Uterus (tissue), 2 donors: ENCODE data around the gene ZBTB20.

Source experiments
- CTCF ChIP-seq, 4 experiments: fragments of 200-600 bp in 2 of 4; fragments of 450-650 bp in 2 of 4; sonication (generic) in 2 of 4; IDR thresholded peaks; one replicate each; pipeline ENCODE4 v1.5.1; 2016 to 2019; ENCODE audit warnings: antibody characterized with exemption in 4 of 4, mild to moderate bottlenecking in 2 of 4, moderate library complexity in 1 of 4
- POLR2A ChIP-seq, 2 donors: fragments of 450-650 bp; IDR thresholded peaks; one replicate each; pipeline ENCODE4 v1.6.1; 2016; ENCODE audit warnings: antibody characterized with exemption in 2 of 2, mild to moderate bottlenecking in 1 of 2, moderate library complexity in 1 of 2

- TF ChIP-seq CTCF (IDR thresholded peaks at IDR 0.05) (no peak), POLR2A (IDR thresholded peaks at IDR 0.05) (no peak)
Observed at GRCh38 chr3:114716126-114716525, 431.0 kb downstream of the ZBTB20 start.
